Fibroblast of lung (primary cell): ENCODE results near the gene NCBP2.

Experiments
- CTCF ChIP-seq, 2 donors: IDR thresholded peaks in 1 of 2; conservative IDR thresholded peaks in 1 of 2; 1 replicate in 1 of 2; 2 replicates in 1 of 2; pipeline ENCODE4 v1.5.1; 2011 to 2012; ENCODE audit warnings: low read length in 2 of 2, control low read depth in 1 of 2, inconsistent platforms in 1 of 2, low read depth in 1 of 2, mild to moderate bottlenecking in 1 of 2
- EZH2 ChIP-seq: IDR thresholded peaks from 2 replicates; pipeline ENCODE4 v1.5.1; 2012; ENCODE audit warnings: low read length, control low read depth, mild to moderate bottlenecking; ENCODE audit errors: missing control alignments

GRCh38 chr3:196918968-196919367 lies 23.4 kb downstream of the NCBP2 start:
- TF ChIP-seq CTCF (conservative IDR thresholded peaks at IDR 0.05 in 1 of 2, IDR thresholded peaks at IDR 0.05 in 1 of 2; ENCODE audit: low read depth in 1 of 2, low read length in 2 of 2) (no peak), EZH2 (no peak)
